Measurements from ENCODE around the gene IL1R2.

DNA sequence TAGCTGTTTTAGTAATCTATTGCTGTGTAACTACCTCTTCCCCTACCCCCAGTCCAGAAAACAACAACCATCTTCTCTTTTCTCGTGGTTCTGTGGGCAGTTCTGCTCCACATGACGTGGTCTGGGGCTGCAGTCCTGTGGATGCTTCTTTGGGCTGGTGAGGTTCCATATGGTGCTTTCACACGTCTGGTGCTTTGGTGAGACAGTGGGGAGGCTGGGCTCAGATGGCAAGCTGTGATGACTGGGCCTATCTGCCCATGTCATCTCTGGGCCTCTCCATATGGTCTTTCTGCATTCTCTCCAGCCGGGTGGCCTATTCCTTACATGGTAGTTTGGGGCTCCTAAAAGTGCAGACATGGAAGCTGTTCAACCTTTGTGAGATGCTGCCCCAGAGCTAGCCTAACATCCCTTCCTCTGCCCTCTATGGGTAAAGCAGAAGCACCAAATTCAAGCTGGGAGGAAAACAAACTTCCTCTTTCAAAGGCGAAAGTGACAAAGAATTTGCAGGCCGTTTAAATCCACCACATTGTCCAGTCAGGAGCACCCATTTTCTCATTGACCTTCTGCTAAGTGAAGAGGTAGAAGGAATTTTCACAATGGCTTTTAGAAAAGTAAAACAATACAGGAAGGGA, 82.5 kb downstream of the IL1R2 start:
- TF ChIP-seq, protein P1, sequence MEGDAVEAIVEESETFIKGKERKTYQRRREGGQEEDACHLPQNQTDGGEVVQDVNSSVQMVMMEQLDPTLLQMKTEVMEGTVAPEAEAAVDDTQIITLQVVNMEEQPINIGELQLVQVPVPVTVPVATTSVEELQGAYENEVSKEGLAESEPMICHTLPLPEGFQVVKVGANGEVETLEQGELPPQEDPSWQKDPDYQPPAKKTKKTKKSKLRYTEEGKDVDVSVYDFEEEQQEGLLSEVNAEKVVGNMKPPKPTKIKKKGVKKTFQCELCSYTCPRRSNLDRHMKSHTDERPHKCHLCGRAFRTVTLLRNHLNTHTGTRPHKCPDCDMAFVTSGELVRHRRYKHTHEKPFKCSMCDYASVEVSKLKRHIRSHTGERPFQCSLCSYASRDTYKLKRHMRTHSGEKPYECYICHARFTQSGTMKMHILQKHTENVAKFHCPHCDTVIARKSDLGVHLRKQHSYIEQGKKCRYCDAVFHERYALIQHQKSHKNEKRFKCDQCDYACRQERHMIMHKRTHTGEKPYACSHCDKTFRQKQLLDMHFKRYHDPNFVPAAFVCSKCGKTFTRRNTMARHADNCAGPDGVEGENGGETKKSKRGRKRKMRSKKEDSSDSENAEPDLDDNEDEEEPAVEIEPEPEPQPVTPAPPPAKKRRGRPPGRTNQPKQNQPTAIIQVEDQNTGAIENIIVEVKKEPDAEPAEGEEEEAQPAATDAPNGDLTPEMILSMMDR (CRISPR knock-in tag; IDR thresholded peaks at IDR 0.05) = no peak
- TF ChIP-seq MXI1 (IDR thresholded peaks at IDR 0.05; ENCODE audit: borderline replicate concordance, low read depth, low read length) (no peak), EP300 (IDR thresholded peaks at IDR 0.05; ENCODE audit: low read depth in 2 of 2, low read length in 2 of 2) (no peak), EP300 (CRISPR knock-in tag; IDR thresholded peaks at IDR 0.05; ENCODE audit: borderline replicate concordance) (no peak), ZNF850 (CRISPR knock-in tag; conservative IDR thresholded peaks at IDR 0.05) (no peak), ZKSCAN8 (CRISPR knock-in tag; IDR thresholded peaks at IDR 0.05; ENCODE audit: borderline replicate concordance) (no peak)
